Activated CD4-positive, alpha-beta T cell treated with anti-CD3 and anti-CD28 coated beads for 24 hours (primary cell): Measurements from ENCODE around the gene ZCCHC3.
A peak's percentile ranks its signal among the peaks of the same experiment; 100 is the strongest.

ENCODE experiments used
- DNase-seq, 2 donors: peaks; one replicate each; pipeline ENCODE4 v3.0.0-alpha.2; 2020; ENCODE audit warnings: low read depth in 2 of 2

Gene ZCCHC3

DNA sequence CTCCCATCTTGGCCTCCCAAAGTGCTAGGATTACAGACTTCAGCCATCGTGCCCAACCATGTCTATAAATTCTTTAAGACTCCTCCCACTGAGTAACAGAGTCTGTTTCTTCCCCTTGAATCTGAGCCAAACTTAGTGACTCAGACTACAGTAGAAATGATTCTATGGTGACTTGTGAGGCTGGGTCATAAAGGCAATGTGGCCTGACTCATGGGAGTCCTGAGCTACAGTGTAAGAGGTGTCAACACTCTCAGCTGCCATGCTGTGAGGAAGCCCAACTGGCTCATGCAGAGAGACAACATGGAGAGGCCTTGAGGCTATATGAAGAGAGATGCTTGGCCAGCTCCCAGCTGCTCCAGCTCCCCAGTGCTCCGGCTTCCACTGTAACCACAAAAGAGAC, 44.3 kb downstream of the ZCCHC3 start:
- DNase-seq: peak in 1 of 2 donors; percentile 30

GRCh38 chr20:343107-343506, 45.7 kb downstream of the ZCCHC3 start:
- DNase-seq: no peak

DNA sequence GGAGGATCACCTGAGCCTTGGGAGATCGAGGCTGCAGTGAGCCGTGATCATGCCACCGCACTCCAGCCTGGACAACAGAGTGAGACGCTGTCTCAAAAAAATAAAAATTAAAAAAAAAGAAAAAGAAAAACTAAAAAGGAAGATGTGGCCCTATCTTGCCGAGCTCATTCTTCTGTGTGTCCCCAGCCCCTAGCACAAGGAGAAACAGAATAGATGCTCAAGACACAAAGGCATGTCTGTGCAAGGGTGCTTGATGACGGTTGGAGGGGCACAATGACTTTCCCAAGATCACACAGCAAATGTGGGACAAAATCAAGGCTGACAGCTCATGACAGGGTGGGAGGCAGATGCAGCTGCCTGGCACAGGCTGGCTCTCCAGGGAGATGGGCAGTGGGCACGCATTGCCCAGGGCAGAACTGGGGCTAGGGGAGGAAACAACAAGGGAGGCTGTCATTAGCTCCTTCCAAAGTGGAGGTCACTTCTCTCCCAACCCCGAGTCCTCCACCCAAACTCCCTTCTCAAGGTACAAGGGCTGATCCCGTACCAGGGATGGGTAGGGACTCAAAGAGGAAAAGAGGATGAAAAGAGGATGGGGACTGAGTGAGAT, 48.8 kb downstream of the ZCCHC3 start:
- no peak for DNase-seq

GRCh38 chr20:346640-347316, 49.4 kb downstream of the ZCCHC3 start, which contains the start of gene NRSN2:
NRSN2 (plus strand) TSS chr20:347111; CDS start chr20:349644, 2,533 bp downstream.
- DNase-seq: peak in 1 of 2 donors; percentile 20

DNA sequence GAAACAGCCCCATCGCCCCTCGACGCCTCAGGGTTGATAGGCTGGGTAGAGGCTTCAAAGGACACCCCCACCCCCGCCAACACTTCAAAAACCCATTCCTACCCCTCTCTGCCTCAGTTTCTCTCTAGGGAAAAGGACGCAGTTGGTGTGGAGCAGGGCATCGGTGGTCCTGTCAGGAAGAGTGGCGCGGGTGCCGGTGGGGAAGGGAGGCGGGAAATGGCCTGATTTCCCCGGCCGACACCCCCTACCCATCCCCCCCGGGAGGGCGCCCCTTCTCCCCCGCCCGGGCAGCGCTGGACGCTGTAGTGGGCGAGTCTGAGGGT, 49.9 kb downstream of the ZCCHC3 start:
- DNase-seq: no peak

- peak in 1 of 2 donors; percentile 61 for DNase-seq
Observed at GRCh38 chr20:347640-348484, 50.5 kb downstream of the ZCCHC3 start.

DNA sequence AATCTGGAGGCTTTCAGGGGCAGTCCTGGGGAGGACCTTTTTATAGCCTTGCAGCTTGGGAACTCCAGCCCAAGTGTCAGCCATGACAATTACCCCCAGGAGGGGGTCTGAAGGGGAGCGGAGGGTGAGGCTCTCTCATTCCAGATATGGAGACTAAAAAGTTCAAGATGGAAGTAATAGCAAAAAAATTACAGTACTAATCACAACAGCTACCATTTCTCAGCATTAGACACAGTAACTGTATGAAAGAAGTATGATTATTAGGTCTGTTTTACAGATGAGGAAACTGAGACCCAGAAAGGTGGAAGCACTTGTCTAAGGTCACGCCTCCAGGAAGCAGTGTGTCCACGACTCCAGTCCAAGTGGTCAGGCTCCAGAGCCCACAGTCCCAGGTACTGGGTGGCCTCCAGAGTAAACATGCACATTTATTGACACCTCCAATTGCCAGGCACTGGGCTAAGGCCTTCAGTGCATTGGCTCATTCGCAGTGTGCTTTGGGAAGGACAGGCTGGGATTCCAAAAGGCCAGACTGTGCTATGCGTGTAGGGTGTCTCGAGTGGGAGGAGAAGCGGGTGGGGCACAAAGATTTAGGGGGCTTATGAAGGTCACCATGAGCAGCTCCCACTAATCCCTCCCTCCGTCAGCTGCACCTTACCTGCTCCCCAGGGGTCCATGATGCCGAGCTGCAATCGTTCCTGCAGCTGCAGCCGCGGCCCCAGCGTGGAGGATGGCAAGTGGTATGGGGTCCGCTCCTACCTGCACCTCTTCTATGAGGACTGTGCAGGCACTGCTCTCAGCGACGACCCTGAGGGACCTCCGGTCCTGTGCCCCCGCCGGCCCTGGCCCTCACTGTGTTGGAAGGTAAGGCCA, 51.8 kb downstream of the ZCCHC3 start:
- no peak for DNase-seq
